ENCODE data around the gene ACAP3. TPM values are rescaled to one million over a fixed set of nuclear protein-coding genes. Genes with fewer than 3 reads are reported as not detected.

The ACAP3 gene
- total RNA-seq, 4 donors from 2014 or later: 34.3 to 125 (median 69.6) TPM

GRCh38 chr1:1330366-1331067 lies 22.8 kb upstream of the ACAP3 start:
- H3K27ac ChIP-seq: peak overlapping the region in 3 of 4 donors; percentile 46 to 70 (median 66)
- DNase-seq (ENCODE audit: low spot score in 2 of 2): no peak
- peaks cover 0 to 61% (median 29%) of the 10 kb centered on the region in 4 donors for H3K4me1 ChIP-seq
- H3K36me3 ChIP-seq: peaks cover 0 to 48% (median 7%) of the 10 kb centered on the region in 3 donors
- WGBS, 2 donors: 43 to 44% methylated on average over 9 to 10 of the region's 15 CpGs
- TF ChIP-seq, protein P1, sequence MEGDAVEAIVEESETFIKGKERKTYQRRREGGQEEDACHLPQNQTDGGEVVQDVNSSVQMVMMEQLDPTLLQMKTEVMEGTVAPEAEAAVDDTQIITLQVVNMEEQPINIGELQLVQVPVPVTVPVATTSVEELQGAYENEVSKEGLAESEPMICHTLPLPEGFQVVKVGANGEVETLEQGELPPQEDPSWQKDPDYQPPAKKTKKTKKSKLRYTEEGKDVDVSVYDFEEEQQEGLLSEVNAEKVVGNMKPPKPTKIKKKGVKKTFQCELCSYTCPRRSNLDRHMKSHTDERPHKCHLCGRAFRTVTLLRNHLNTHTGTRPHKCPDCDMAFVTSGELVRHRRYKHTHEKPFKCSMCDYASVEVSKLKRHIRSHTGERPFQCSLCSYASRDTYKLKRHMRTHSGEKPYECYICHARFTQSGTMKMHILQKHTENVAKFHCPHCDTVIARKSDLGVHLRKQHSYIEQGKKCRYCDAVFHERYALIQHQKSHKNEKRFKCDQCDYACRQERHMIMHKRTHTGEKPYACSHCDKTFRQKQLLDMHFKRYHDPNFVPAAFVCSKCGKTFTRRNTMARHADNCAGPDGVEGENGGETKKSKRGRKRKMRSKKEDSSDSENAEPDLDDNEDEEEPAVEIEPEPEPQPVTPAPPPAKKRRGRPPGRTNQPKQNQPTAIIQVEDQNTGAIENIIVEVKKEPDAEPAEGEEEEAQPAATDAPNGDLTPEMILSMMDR (IDR thresholded peaks at IDR 0.05): no peak
- TF ChIP-seq EP300 (IDR thresholded peaks at IDR 0.05): peak in 1 of 2 donors; percentile 36
- no peak for TF ChIP-seq POLR2A (IDR thresholded peaks at IDR 0.05)
- H3K4me3 ChIP-seq: no peak overlapping the region
- no peaks in the 10 kb centered on the region for H3K9me3 ChIP-seq
- H3K27me3 ChIP-seq: no peaks in the 10 kb centered on the region

- WGBS, 2 donors: 91 to 92% methylated on average over 52 to 58 of the region's 58 CpGs
- no peak overlapping the region for H3K27ac ChIP-seq
- peaks cover 0 to 68% (median 33%) of the 10 kb centered on the region in 4 donors for H3K4me1 ChIP-seq
- TF ChIP-seq, protein P1 (IDR thresholded peaks at IDR 0.05): no peak
- TF ChIP-seq EP300 (IDR thresholded peaks at IDR 0.05): no peak
- no peak for TF ChIP-seq POLR2A (IDR thresholded peaks at IDR 0.05)
- H3K9me3 ChIP-seq: no peaks in the 10 kb centered on the region
- DNase-seq (ENCODE audit: low spot score in 2 of 2): no peak
- no peak overlapping the region for H3K4me3 ChIP-seq
- H3K36me3 ChIP-seq: peaks cover 0 to 44% (median 7%) of the 10 kb centered on the region in 3 donors
- H3K27me3 ChIP-seq: no peaks in the 10 kb centered on the region
These were observed 21.8 kb upstream of the ACAP3 start for GRCh38 chr1:1329304-1330210.

DNA sequence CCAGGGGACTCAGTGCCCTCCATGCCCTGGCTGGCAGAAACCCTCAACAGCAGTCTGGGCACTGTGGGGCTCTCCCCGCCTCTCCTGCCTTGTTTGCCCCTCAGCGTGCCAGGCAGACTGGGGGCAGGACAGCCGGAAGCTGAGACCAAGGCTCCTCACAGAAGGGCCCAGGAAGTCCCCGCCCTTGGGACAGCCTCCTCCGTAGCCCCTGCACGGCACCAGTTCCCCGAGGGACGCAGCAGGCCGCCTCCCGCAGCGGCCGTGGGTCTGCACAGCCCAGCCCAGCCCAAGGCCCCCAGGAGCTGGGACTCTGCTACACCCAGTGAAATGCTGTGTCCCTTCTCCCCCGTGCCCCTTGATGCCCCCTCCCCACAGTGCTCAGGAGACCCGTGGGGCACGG lies 20.5 kb upstream of the ACAP3 start:
- TF ChIP-seq EP300 (IDR thresholded peaks at IDR 0.05): no peak
- TF ChIP-seq, protein P1 (IDR thresholded peaks at IDR 0.05): no peak
- TF ChIP-seq POLR2A (IDR thresholded peaks at IDR 0.05): no peak
- Histone ChIP-seq H3K27ac (no peak overlapping the region), H3K4me1 (peaks cover 0 to 66% (median 35%) of the 10 kb centered on the region in 4 donors), H3K27me3 (no peaks in the 10 kb centered on the region), H3K9me3 (no peaks in the 10 kb centered on the region), H3K36me3 (peaks cover 0 to 35% (median 7%) of the 10 kb centered on the region in 3 donors), H3K4me3 (no peak overlapping the region)
- WGBS, 2 donors: 73 to 75% methylated on average over 10 to 12 of the region's 15 CpGs
- DNase-seq (ENCODE audit: low spot score in 2 of 2): no peak

DNA sequence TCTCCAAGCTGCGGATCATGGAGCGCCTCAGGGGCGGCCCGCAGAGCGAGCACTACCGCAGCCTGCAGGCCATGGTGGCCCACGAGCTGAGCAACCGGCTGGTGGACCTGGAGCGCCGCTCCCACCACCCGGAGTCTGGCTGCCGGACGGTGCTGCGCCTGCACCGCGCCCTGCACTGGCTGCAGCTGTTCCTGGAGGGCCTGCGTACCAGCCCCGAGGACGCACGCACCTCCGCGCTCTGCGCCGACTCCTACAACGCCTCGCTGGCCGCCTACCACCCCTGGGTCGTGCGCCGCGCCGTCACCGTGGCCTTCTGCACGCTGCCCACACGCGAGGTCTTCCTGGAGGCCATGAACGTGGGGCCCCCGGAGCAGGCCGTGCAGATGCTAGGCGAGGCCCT lies 19.6 kb upstream of the ACAP3 start:
- Histone ChIP-seq H3K9me3 (no peaks in the 10 kb centered on the region), H3K27me3 (no peaks in the 10 kb centered on the region), H3K4me1 (peaks cover 0 to 66% (median 39%) of the 10 kb centered on the region in 4 donors), H3K27ac (no peak overlapping the region), H3K4me3 (no peak overlapping the region), H3K36me3 (peaks cover 0 to 33% (median 7%) of the 10 kb centered on the region in 3 donors)
- 90 to 93% methylated on average over 39 to 40 of the region's 40 CpGs for WGBS, 2 donors
- no peak for DNase-seq (ENCODE audit: low spot score in 2 of 2)
- TF ChIP-seq, protein P1 (IDR thresholded peaks at IDR 0.05): no peak
- TF ChIP-seq POLR2A (IDR thresholded peaks at IDR 0.05) (no peak), EP300 (IDR thresholded peaks at IDR 0.05) (no peak)

Measured in tibial nerve (tissue), 4 donors.